Thyroid gland (tissue), 4 donors: Measurements from ENCODE around the gene GRM8. TPM values are rescaled to one million over a fixed set of nuclear protein-coding genes. Genes with fewer than 3 reads are reported as not detected.

Experiments used
- DNase-seq, 2 donors: peaks; one replicate each; pipeline ENCODE4 v3.0.0-alpha.2; 2019
- H3K27ac ChIP-seq, 3 donors: fragments of 200-600 bp; sonication (generic); 1 replicate in 2 of 3; 2 replicates in 1 of 3; pipeline ENCODE4 v1.5.1; 2016 to 2019; ENCODE audit warnings: mild to moderate bottlenecking in 1 of 3, moderate library complexity in 1 of 3
- H3K27me3 ChIP-seq: fragments of 200-600 bp; sonication (generic); one replicate; pipeline ENCODE4 v1.5.1; 2019
- H3K36me3 ChIP-seq, 2 donors: fragments of 200-600 bp; sonication (generic); one replicate each; pipeline ENCODE4 v1.5.1; 2016 to 2019
- H3K4me1 ChIP-seq, 2 donors: fragments of 200-600 bp; sonication (generic); one replicate each; pipeline ENCODE4 v1.5.1; 2017 to 2019
- H3K4me3 ChIP-seq, 3 donors: fragments of 200-600 bp; sonication (generic); replicated peaks in 1 of 3; 1 replicate in 2 of 3; 2 replicates in 1 of 3; pipeline ENCODE4 v1.5.1; 2016; ENCODE audit warnings: mild to moderate bottlenecking in 1 of 3
- H3K9me3 ChIP-seq: fragments of 200-600 bp; sonication (generic); one replicate; pipeline ENCODE4 v1.5.1; 2017
- POLR2A ChIP-seq, 2 donors: fragments of 450-650 bp; IDR thresholded peaks; one replicate each; pipeline ENCODE4 v1.6.1; 2017; ENCODE audit warnings: antibody characterized with exemption in 2 of 2, mild to moderate bottlenecking in 2 of 2, moderate library complexity in 1 of 2
- WGBS, 2 donors: methylation state at CpG; one replicate each; pipeline ENCODE4 v1.1.5; 2017; 5-methylcytosine and 5-hydroxymethylcytosine counted together
- intact Hi-C: fragments of 100-400 bp; cut with DNase I; formaldehyde crosslinking; loops from one replicate; pipeline ENCODE4 v1.15.1; 2023
- total RNA-seq, 4 donors: library from RNA; depleted of rRNA; stranded (reverse); fragments of >200 nt; gene quantifications; one replicate each; pipeline ENCODE4 v1.2.3, GENCODE V29; 2016
- TF ChIP-seq, protein P1 (sequence below), 6 experiments: fragments of 200-600 bp in 3 of 6; fragments of 450-650 bp in 3 of 6; sonication (generic) in 3 of 6; IDR thresholded peaks; one replicate each; pipeline ENCODE4 v1.5.1; 2016 to 2019; ENCODE audit warnings: antibody characterized with exemption in 6 of 6, mild to moderate bottlenecking in 2 of 6, inconsistent platforms in 1 of 6, moderate library complexity in 1 of 6

Gene GRM8
- total RNA-seq, 4 donors from 2014 or later, result 0.54 to 9.5 (median 4.8) TPM

DNA sequence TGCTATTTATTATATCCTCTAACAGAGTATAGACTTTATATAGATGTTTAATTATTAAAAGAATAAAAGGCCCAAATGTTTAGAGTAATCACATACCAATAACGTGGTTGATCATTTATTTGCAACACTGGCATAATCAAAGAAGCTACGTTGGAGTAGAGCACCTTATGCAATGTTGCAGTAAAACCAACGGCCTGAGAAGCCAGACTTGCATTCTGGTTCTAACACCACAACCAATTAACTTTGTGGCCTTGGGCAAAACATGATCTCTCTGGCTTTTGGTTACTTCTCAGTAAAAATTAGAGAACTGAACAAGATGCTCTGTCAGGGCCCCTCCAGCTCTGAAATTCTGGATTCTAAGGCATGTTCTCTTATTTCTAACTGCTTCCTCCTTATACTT is 476.2 kb downstream of the GRM8 start:
- Histone ChIP-seq H3K27me3 (no peaks in the 10 kb centered on the region), H3K27ac (no peak overlapping the region), H3K36me3 (no peaks in the 10 kb centered on the region), H3K9me3 (no peaks in the 10 kb centered on the region), H3K4me3 (no peak overlapping the region), H3K4me1 (no peaks in the 10 kb centered on the region)
- no peak for DNase-seq
- TF ChIP-seq, protein P1, sequence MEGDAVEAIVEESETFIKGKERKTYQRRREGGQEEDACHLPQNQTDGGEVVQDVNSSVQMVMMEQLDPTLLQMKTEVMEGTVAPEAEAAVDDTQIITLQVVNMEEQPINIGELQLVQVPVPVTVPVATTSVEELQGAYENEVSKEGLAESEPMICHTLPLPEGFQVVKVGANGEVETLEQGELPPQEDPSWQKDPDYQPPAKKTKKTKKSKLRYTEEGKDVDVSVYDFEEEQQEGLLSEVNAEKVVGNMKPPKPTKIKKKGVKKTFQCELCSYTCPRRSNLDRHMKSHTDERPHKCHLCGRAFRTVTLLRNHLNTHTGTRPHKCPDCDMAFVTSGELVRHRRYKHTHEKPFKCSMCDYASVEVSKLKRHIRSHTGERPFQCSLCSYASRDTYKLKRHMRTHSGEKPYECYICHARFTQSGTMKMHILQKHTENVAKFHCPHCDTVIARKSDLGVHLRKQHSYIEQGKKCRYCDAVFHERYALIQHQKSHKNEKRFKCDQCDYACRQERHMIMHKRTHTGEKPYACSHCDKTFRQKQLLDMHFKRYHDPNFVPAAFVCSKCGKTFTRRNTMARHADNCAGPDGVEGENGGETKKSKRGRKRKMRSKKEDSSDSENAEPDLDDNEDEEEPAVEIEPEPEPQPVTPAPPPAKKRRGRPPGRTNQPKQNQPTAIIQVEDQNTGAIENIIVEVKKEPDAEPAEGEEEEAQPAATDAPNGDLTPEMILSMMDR (IDR thresholded peaks at IDR 0.05), result no peak
- no peak for TF ChIP-seq POLR2A (IDR thresholded peaks at IDR 0.05)
- intact Hi-C loops, result no loop called here
- 84 to 85% methylated on average over 3 of the region's 3 CpGs for WGBS, 2 donors

DNA sequence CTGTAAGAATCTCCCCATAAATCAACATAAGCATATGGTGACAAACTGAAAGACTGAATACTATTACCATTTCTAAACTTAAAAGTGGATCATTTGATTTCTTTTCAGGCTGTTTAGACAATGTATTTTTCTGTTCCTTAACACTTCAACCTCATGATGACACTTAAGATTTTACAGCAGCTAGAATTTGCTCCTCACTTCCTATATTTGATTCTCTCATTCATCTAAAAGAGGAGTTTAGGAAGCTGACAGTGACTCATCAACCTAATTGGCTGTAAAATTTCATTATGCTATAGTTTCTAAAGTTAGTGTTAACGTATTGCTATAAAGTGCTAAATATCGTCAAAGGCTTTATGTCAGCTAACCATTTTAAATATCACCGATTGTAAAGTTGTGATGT is 478.7 kb downstream of the GRM8 start:
- no peak overlapping the region for H3K27ac ChIP-seq
- H3K4me3 ChIP-seq, result no peak overlapping the region
- H3K9me3 ChIP-seq, result no peaks in the 10 kb centered on the region
- H3K27me3 ChIP-seq, result no peaks in the 10 kb centered on the region
- no peak for DNase-seq
- WGBS, 2 donors, result 94 to 95% methylated on average over 3 of the region's 3 CpGs
- TF ChIP-seq, protein P1 (IDR thresholded peaks at IDR 0.05), result no peak
- TF ChIP-seq POLR2A (IDR thresholded peaks at IDR 0.05), result no peak
- no peaks in the 10 kb centered on the region for H3K36me3 ChIP-seq
- H3K4me1 ChIP-seq, result no peaks in the 10 kb centered on the region
- intact Hi-C loops, result no loop called here

DNA sequence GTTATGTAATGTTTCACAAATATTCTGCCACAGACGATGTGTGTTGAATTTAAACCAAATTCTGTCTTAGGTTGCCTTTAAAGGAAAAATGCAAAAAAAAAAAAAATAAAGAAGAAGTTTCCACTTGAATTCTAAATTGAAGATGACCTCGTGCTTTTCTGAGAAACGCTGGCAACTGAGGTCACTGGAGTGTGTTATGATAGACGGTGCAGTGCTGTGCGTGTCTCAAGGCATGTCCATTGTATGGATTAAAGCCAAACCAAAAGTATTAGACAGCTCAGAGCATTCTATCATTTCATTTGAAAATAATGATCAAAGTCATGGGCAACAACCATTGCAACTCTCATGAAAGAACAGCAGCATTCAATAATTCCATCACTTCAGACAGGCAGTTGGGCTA is 483.9 kb downstream of the GRM8 start:
- Histone ChIP-seq H3K36me3 (no peaks in the 10 kb centered on the region), H3K9me3 (no peaks in the 10 kb centered on the region), H3K27ac (no peak overlapping the region), H3K4me1 (no peaks in the 10 kb centered on the region), H3K27me3 (no peaks in the 10 kb centered on the region), H3K4me3 (no peak overlapping the region)
- DNase-seq, result no peak
- whole genome bisulfite sequencing, 2 donors, result 52 to 57% methylated on average over 5 of the region's 5 CpGs
- intact Hi-C loops, result no loop called here
- TF ChIP-seq, protein P1 (IDR thresholded peaks at IDR 0.05), result no peak
- no peak for TF ChIP-seq POLR2A (IDR thresholded peaks at IDR 0.05)

DNA sequence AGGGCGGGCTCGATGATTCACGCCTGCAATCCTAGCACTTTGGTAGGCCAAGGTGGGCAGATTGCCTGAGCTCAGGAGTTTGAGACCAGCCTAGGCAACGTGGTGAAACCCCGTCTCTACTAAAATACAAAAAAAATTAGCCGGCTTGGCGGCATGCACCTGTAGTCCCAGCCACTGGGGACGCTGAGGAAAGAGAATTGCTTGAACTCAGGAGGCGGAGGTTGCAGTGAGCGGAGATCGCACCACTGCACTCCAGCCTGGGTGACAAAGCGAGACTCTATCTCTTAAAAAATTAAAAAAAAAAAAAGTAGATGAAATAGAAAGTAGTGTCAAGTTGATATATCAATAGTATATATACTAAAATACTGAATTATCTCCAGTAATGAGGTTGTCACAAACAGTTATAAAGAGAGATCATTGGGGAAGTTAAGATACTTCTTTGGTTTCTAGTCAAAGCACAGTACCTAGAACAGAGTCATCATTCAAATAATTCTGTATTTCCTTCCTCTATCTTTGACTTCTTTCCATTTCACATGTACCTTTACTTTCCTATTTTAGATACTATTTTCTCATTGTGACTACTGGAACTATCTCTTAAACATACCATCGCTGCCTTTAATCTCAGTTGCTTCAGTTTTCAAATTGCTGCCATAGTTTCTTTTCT is 491.7 kb downstream of the GRM8 start:
- H3K27me3 ChIP-seq, result no peaks in the 10 kb centered on the region
- no peak overlapping the region for H3K27ac ChIP-seq
- TF ChIP-seq, protein P1 (IDR thresholded peaks at IDR 0.05), result no peak
- TF ChIP-seq POLR2A (IDR thresholded peaks at IDR 0.05), result no peak
- no peaks in the 10 kb centered on the region for H3K9me3 ChIP-seq
- H3K36me3 ChIP-seq, result no peaks in the 10 kb centered on the region
- intact Hi-C loops, result no loop called here
- H3K4me1 ChIP-seq, result no peaks in the 10 kb centered on the region
- no peak for DNase-seq
- WGBS, 2 donors, result 85% methylated on average over 13 of the region's 13 CpGs
- no peak overlapping the region for H3K4me3 ChIP-seq

DNA sequence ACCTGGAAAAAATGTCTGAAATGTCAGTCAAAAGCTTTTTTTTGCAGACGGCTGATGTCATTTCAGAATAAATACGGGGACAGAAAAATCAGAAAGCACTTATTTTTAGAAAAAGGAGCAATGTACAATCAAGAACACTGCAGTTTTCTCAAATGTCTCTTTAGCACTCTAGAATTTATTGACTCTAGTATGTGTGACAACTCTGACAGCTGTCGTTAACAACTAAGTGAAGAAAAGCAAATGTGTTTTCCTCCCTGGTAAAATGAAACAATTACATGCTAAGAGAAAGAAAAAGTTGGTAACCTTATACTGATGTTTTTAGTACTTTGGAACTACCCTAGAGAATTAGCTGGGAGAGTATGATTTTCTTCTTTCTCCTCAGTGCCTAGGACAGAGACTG is 497.4 kb downstream of the GRM8 start:
- DNase-seq, result no peak
- TF ChIP-seq, protein P1 (IDR thresholded peaks at IDR 0.05), result no peak
- TF ChIP-seq POLR2A (IDR thresholded peaks at IDR 0.05), result no peak
- WGBS, 2 donors, result 67 to 80% methylated on average over 3 of the region's 3 CpGs

More for the DNA sequence above, 497.4 kb downstream of the GRM8 start:
- no peak overlapping the region for H3K27ac ChIP-seq
- H3K4me3 ChIP-seq, result no peak overlapping the region
- no peaks in the 10 kb centered on the region for H3K27me3 ChIP-seq
- no peaks in the 10 kb centered on the region for H3K36me3 ChIP-seq
- H3K9me3 ChIP-seq, result no peaks in the 10 kb centered on the region
- intact Hi-C loops, result no loop called here
- no peaks in the 10 kb centered on the region for H3K4me1 ChIP-seq
